Astrocyte of the hippocampus (primary cell): ENCODE results near the gene TCF7L1.
"Not testable (repeated sequence)": the region's sequence is repeated elsewhere in the genome, so short reads cannot be mapped to it uniquely, and the experiment has no call there.

Experiments used
- DNase-seq: peaks from one replicate; pipeline ENCODE4 v3.0.0; 2011; ENCODE audit warnings: low read depth, low spot score

Gene TCF7L1

GRCh38 chr2:85183076-85183475, 49.9 kb downstream of the TCF7L1 start:
- no peak for DNase-seq

DNA sequence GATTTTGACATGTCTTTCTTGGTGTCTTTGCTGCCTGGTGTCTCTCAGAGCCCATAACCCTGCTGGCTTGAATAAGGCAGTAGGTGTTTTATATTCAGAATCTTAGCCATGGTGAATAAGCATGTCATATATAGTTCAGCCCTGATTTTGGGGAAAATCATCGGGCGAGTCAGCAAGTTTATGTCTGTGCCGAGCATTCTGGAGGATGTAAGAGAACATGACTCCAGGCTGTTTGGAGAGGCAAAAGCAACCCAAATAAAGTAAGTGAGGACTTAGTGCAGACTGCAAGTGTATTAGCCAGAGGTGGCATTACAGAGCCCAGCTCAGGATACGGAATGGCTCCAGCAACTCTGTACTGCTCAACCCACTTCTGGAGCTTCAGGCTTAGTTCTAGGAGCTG, 50.3 kb downstream of the TCF7L1 start:
- no peak for DNase-seq

DNA sequence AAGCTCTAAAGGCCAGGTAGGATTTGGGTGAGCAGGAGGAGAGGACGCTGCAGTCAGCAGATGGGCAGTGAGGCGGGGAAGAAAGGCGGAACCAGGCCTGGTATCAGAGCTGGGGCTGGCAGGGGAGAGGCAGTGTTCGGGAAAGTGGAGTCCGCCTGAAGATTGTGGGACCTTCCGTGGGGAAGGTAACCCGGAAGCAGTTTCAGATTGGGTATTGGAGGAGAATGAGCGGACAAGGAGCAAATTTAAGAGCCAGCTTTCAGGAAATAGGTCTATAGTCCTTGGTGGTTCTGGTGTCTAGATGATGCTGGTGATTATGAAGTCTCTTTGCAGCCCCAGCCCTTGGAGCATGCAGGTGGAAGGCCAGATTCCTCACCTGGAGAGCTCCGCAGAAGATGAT, 51.0 kb downstream of the TCF7L1 start:
- DNase-seq = no peak

GRCh38 chr2:85184990-85185389, 51.8 kb downstream of the TCF7L1 start:
- no peak for DNase-seq

DNA sequence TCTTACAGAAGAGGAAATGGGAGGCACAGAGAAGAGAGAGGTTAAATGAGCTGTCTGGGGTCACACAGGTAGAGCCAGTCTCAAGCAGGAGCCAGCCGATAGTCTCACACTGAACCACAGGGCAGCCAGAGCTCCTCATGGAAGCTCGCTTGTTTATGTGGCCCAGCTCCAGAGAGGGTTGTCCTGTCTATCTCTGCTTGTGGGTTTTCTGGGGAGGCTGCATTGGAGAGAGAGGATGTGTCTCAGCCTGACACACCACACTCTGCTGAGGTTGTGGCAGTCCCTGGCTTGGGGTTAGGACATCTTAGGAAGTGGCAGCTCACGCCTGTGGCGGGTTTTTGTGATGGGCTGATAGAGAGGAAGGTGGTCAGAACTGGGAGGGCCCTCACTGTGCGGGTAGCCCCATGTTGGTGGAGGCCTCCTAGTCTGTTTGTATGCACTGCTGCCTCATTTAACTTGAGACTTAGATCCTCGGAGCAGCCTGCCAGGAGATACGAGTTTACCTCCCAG, 52.3 kb downstream of the TCF7L1 start:
- DNase-seq = no peak

GRCh38 chr2:85187069-85187468, 53.9 kb downstream of the TCF7L1 start:
- DNase-seq = no peak

GRCh38 chr2:85188852-85189251, 55.7 kb downstream of the TCF7L1 start:
- no peak for DNase-seq

DNA sequence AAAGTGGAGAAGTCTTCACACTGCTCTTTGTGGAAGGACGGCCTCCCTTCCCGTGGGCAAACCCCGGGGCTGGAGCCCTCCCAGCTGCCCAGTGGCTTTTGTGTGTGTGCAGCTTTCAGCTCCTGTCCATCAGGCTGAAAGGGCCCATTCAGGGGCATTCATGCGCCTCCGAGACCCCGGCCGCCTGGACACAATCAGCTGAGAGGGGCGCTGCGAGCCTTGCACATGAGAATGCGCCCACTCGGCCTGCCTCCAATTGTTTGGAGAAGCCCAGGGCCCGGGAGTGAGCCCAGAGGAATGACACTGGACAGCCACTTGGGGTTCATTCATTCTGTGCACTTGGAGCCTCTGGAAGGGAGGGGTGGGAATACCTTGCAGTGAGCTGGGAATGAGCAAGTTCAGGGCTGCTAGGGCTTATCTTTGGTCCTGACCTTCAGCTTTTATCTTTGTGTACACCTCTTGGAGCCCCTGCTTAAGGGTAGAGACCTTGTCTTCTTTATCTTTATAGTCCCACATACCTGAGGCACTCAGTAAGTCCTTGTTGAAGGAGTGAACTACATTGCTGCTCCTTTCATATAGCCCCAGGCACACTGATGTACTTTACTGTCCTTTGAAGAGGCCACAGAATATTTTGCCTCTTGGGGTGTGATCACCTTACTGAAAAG, 56.5 kb downstream of the TCF7L1 start:
- peak; percentile 41 for DNase-seq

GRCh38 chr2:85191157-85191556, 58.0 kb downstream of the TCF7L1 start:
- DNase-seq = no peak

- no peak for DNase-seq
Measured at GRCh38 chr2:85194780-85195480, 61.7 kb downstream of the TCF7L1 start.

DNA sequence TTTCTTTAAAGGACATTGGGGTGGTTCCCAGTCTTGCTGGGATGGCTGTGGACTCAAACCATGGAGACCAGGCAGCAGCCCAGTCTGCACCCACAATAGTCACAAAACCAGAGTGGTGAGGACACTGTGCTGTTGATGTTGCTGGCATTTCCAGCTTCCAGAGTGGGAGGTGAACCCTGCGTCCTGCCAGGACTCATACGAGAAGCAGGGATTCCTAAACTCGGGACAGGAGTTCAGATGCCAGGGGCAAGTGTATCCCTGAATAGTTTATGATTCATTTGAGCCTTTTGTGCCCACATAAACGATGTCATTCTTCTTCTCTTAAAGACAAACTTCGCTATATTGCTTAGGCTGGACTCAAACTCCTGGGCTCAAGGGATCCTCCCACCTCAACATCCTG, 62.8 kb downstream of the TCF7L1 start:
- no peak for DNase-seq

- DNase-seq = no peak
Measured at GRCh38 chr2:85199698-85200097, 66.5 kb downstream of the TCF7L1 start.

DNA sequence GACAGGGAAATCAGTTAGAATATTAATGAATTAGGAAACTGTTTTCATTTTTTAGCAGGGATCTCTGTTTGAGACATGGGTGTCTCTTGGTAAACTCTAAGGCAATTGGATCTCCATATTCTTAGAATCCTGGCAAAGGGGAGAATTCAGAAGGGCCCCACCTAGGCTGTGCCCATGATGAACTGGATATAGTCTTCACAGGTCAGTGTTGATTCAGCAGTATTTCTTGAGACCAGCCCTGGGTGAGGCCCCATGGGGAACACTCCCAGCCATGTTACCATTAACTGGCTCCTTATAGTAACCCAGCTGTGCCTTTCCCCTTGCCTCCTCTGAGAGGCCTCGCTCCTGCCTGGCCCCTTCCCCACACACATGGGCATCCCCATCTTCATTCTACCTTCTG, 76.7 kb downstream of the TCF7L1 start:
- no peak for DNase-seq

DNA sequence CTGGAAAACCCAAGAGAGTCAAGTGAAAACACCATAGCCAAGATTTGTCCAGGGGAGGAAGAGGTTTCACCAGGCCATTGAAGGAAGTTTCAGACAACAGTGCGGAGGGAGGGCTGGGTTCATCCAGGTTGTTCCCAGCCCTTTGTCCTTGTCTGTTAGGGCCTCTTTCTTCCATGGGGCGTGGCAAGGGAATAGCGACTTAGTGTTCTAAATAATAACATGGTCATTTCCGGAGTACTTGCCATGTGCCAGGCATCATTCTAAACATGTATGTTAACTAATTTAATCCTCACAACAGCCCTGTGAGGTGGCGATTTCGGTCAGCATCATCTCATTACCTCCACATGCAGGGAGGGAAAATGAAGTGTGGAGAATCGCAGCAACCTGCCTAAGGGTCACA, 77.3 kb downstream of the TCF7L1 start:
- no peak for DNase-seq

DNA sequence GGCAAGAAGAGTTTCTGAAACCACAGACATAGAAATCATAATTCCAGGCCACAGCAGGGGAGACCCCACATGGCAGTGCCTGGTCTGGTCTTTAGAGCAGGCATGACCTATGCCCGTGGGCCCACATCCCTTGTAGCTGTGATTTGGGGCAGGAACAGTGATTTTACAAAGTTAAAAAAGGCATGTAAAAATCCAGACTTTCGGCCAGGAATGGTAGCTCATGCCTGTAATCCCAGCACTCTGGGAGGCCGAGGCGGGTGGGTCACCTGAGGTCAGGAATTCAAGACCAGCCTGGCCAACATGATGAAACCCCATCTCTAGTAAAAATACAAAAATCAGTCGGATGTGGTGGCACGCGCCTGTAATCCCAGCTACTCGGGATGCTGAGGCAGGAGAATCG, 78.4 kb downstream of the TCF7L1 start:
- DNase-seq = not testable (repeated sequence)

GRCh38 chr2:85212841-85213240, 79.6 kb downstream of the TCF7L1 start:
- no peak for DNase-seq

GRCh38 chr2:85213404-85213803, 80.2 kb downstream of the TCF7L1 start:
- DNase-seq = no peak

GRCh38 chr2:85213901-85214512, 80.8 kb downstream of the TCF7L1 start:
- no peak for DNase-seq

DNA sequence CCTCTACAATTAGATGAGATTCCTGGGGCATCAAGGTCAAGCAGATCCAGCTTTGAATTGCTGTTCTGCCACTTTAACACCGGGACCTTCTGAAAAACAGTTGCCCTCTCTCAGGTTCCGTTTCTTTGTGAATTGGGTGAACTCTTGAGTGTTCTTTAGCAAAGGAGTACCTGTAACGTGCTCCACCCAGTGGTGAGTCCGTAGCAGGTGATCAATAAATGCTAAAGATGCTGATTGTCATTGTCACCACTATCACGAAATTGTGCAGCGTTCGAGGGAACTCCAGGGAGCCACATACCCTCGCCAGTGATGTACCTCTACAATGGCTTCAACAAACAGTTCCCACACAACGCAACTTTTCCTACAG, 81.9 kb downstream of the TCF7L1 start:
- DNase-seq = no peak

- peak; percentile 97 for DNase-seq
Measured at GRCh38 chr2:85215448-85216401, 82.5 kb downstream of the TCF7L1 start.

GRCh38 chr2:85216927-85217326, 83.7 kb downstream of the TCF7L1 start:
- DNase-seq = peak; percentile 24
